MCF 10A (cell line): Measurements from ENCODE around the gene SHH. TPM values are rescaled to one million over a fixed set of nuclear protein-coding genes. Genes with fewer than 3 reads are reported as not detected.

Experiments used
- BruUV-seq: library from RNA; stranded (reverse); fragments of 400-500 nt; replicated peaks from 2 replicates; lab custom pipeline; 2021; lab: Mats Ljungman, UMichigan
- CTCF ChIA-PET: fragments of 300-600 bp; sonication (Branson Sonifier 250); formaldehyde crosslinking; extraction: SDS; loops from one replicate; lab custom pipeline; 2021; ENCODE audit warnings: antibody characterized with exemption, inconsistent platforms; lab: Yijun Ruan, JAX
- POLR2A ChIA-PET: fragments of 300-600, 350-650 bp; sonication (Branson Sonifier 250); formaldehyde crosslinking; extraction: SDS; loops from one replicate; lab custom pipeline; 2020; ENCODE audit warnings: antibody characterized with exemption, inconsistent platforms; lab: Yijun Ruan, JAX
- DNase-seq: peaks from one replicate; pipeline ENCODE4 v3.0.0-alpha.2; 2018; ENCODE audit not compliant: unreplicated experiment
- H3K27ac Mint-ChIP-seq: one replicate; pipeline ENCODE4 v1.8.0; 2022; ENCODE audit warnings: mild to moderate bottlenecking, low read depth, mixed read lengths; ENCODE audit not compliant: unreplicated experiment
- H3K27me3 Mint-ChIP-seq: one replicate; pipeline ENCODE4 v1.8.0; 2022; ENCODE audit warnings: mixed read lengths; ENCODE audit not compliant: insufficient read depth, unreplicated experiment
- H3K36me3 Mint-ChIP-seq: one replicate; pipeline ENCODE4 v1.8.0; 2022; ENCODE audit warnings: mild to moderate bottlenecking, moderate library complexity, mixed read lengths; ENCODE audit not compliant: insufficient read depth, unreplicated experiment
- H3K4me1 Mint-ChIP-seq: one replicate; pipeline ENCODE4 v1.8.0; 2022; ENCODE audit warnings: mixed read lengths; ENCODE audit not compliant: insufficient read depth, unreplicated experiment
- H3K4me3 Mint-ChIP-seq: one replicate; pipeline ENCODE4 v1.8.0; 2022; ENCODE audit warnings: mild to moderate bottlenecking, moderate library complexity, mixed read lengths; ENCODE audit not compliant: unreplicated experiment
- H3K9me3 Mint-ChIP-seq: one replicate; pipeline ENCODE4 v1.8.0; 2022; ENCODE audit warnings: mixed read lengths; ENCODE audit not compliant: unreplicated experiment
- intact Hi-C: fragments of 100-400 bp; cut with micrococcal nuclease; formaldehyde crosslinking; loops from 2 replicates; pipeline ENCODE4 v1.14.1; 2022
- total RNA-seq: library from RNA; stranded (reverse); gene quantifications from 2 replicates; pipeline ENCODE4 v1.2.3, GENCODE V29; 2022
- TF ChIP-seq, protein P1 (sequence below): fragments of 200-600 bp; IDR thresholded peaks from one replicate; pipeline ENCODE4 v1.8.0; 2022; ENCODE audit warnings: antibody characterized with exemption, mild to moderate bottlenecking; ENCODE audit not compliant: unreplicated experiment

Gene SHH
- total RNA-seq, 1 experiment from 2014 or later = not detected

DNA sequence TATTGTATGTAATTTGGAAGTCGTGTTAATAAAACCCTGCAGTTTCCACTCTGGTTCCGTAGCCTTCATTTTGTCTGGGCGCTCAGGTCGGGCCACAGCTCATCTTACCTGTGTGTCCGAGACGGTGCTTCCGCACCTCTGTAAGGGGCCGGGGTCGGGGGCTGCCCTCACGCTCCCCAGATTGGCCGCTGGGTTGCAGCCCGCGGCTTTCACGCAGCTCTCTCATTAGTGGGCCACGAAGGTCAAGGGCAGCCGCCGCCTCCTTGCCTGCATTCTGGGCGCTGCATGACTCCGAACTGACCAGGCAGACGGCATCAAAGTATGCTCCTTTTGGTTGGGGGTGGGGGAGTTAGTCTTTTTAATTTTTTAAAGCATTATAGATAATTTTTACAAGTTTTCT is 30.8 kb downstream of the SHH start:
- TF ChIP-seq, protein P1, sequence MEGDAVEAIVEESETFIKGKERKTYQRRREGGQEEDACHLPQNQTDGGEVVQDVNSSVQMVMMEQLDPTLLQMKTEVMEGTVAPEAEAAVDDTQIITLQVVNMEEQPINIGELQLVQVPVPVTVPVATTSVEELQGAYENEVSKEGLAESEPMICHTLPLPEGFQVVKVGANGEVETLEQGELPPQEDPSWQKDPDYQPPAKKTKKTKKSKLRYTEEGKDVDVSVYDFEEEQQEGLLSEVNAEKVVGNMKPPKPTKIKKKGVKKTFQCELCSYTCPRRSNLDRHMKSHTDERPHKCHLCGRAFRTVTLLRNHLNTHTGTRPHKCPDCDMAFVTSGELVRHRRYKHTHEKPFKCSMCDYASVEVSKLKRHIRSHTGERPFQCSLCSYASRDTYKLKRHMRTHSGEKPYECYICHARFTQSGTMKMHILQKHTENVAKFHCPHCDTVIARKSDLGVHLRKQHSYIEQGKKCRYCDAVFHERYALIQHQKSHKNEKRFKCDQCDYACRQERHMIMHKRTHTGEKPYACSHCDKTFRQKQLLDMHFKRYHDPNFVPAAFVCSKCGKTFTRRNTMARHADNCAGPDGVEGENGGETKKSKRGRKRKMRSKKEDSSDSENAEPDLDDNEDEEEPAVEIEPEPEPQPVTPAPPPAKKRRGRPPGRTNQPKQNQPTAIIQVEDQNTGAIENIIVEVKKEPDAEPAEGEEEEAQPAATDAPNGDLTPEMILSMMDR = no peak
- Mint-ChIP-seq H3K27ac (no peak overlapping the region), H3K36me3 (peaks cover 42% of the 10 kb centered on the region), H3K4me3 (no peak overlapping the region), H3K27me3 (no peaks in the 10 kb centered on the region), H3K4me1 (no peaks in the 10 kb centered on the region), H3K9me3 (no peaks in the 10 kb centered on the region)
- POLR2A ChIA-PET = interaction anchor here (0.7 kb wide), 1 partner anchor 13 kb away, joined by 3 read pairs; no protein-coding TSS in a partner anchor
- CTCF ChIA-PET = no interaction called here
- no peak for DNase-seq
- BruUV-seq = no TSS peak
- intact Hi-C loops = no loop called here

DNA sequence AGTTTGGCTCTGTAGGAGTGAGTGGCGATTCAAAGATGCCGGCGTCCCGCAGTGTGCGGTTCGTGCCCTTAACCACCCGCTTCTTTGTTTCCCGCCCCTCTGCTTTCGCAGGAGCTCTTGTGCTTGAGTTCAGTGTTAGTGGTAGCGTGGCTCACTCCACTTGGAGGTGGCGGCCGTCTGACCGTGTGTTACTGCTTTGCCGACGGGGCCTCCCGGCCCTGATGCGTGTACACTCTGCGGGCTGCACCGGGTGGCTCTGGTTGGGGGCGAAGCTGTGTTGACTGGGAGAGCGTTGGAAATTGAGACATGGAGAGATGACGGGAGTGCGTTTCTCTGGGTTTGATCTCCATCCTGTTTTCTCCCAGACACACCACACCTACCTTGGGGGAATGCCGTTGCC is 31.4 kb downstream of the SHH start:
- Mint-ChIP-seq H3K4me3 (no peak overlapping the region), H3K4me1 (no peaks in the 10 kb centered on the region), H3K27ac (no peak overlapping the region), H3K27me3 (no peaks in the 10 kb centered on the region), H3K9me3 (no peaks in the 10 kb centered on the region), H3K36me3 (peaks cover 47% of the 10 kb centered on the region)
- CTCF ChIA-PET = interaction anchor here (1.7 to 2.2 kb wide), 2 partner anchors 11 to 14 kb away, joined by 6 to 14 read pairs; no protein-coding TSS in a partner anchor
- POLR2A ChIA-PET = no interaction called here
- intact Hi-C loops = no loop called here
- no peak for DNase-seq
- BruUV-seq = no TSS peak
- TF ChIP-seq, protein P1 = no peak

DNA sequence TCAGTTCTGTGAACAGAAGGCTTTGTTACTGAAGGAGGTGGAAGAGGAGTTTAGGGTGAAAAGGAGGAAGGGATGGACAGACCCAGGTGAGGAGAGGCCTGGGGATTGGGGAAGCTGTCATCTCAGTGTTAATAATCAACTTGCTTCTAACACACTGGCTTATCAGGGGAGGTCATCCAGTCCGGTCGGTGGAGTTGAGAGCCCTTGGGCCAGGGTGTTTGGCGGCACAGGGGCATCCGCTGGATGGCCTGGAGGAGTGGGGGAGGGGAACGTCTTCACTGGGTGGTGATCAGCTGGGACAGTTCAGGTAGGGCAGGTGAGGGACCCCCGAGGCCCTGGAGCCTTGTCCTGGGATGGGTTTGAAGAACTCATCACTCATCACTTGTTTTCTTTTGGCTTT is 33.9 kb downstream of the SHH start:
- Mint-ChIP-seq H3K4me3 (no peak overlapping the region), H3K4me1 (no peaks in the 10 kb centered on the region), H3K27ac (no peak overlapping the region), H3K27me3 (no peaks in the 10 kb centered on the region), H3K36me3 (peaks cover 63% of the 10 kb centered on the region), H3K9me3 (no peaks in the 10 kb centered on the region)
- ChIA-PET POLR2A (interaction anchor here (0.9 kb wide), 1 partner anchor 11 kb away, joined by 6 read pairs; no protein-coding TSS in a partner anchor), CTCF (interaction anchor here (0.6 to 1.5 kb wide), 4 partner anchors 10 to 399 kb away, joined by 3 to 9 read pairs (median 3); no protein-coding TSS in a partner anchor)
- intact Hi-C loops = no loop called here
- TF ChIP-seq, protein P1 = no peak
- DNase-seq = no peak
- no TSS peak for BruUV-seq

DNA sequence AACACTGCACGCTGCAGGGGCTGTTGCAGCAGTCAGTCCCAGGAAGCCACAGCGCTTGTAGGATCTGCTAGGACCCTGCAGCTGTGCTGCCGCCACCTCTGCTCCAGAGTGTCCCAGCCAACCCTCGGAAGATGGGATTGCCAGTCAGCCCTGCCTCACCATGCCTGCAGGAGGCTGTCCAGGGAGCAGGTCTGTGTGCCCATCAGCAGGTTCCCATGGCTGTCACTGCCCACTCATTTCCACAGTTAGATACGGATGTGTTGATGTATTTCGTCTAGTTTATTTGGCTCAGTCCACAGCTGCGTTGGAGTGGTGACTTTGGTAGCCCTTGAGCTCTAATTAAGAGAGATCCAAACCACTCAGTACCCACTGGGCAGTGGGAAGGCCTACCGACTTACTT is 35.7 kb downstream of the SHH start:
- peaks cover 68% of the 10 kb centered on the region for H3K36me3 Mint-ChIP-seq
- TF ChIP-seq, protein P1 = no peak
- no peaks in the 10 kb centered on the region for H3K9me3 Mint-ChIP-seq
- CTCF ChIA-PET = interaction anchor here (1.4 kb wide), 2 partner anchors 10 to 178 kb away, joined by 3 to 7 read pairs; no protein-coding TSS in a partner anchor
- H3K27ac Mint-ChIP-seq = no peak overlapping the region
- POLR2A ChIA-PET = no interaction called here
- no TSS peak for BruUV-seq
- no peak overlapping the region for H3K4me3 Mint-ChIP-seq
- intact Hi-C loops = no loop called here
- no peaks in the 10 kb centered on the region for H3K4me1 Mint-ChIP-seq
- H3K27me3 Mint-ChIP-seq = no peaks in the 10 kb centered on the region
- DNase-seq = no peak
